IPS-20b (cell line): ENCODE data around the gene RPN2.

Experiments
- H3K27ac ChIP-seq: one replicate; pipeline ENCODE4 v1.5.1; 2013; ENCODE audit warnings: low read length
- H3K27me3 ChIP-seq: 2 replicates; pipeline ENCODE4 v1.6.1; 2013; ENCODE audit warnings: mild to moderate bottlenecking, low read length, inconsistent platforms; ENCODE audit not compliant: insufficient read depth
- H3K36me3 ChIP-seq: 2 replicates; pipeline ENCODE4 v1.6.1; 2013; ENCODE audit warnings: low read depth, mild to moderate bottlenecking, inconsistent platforms, low read length, moderate library complexity; ENCODE audit not compliant: insufficient read depth
- H3K4me1 ChIP-seq: 2 replicates; pipeline ENCODE4 v1.6.1; 2013; ENCODE audit warnings: mild to moderate bottlenecking, control low read depth, inconsistent platforms, low read length, moderate library complexity; ENCODE audit not compliant: insufficient read depth
- H3K4me3 ChIP-seq: 2 replicates; pipeline ENCODE4 v1.5.1; 2013; ENCODE audit warnings: mild to moderate bottlenecking, low read length, inconsistent platforms
- H3K9ac ChIP-seq: 2 replicates; pipeline ENCODE4 v1.6.1; 2013; ENCODE audit warnings: low read depth, mild to moderate bottlenecking, inconsistent platforms, low read length, moderate library complexity
- H3K9me3 ChIP-seq: 2 replicates; pipeline ENCODE4 v1.6.1; 2013; ENCODE audit warnings: mild to moderate bottlenecking, low read depth, low read length, inconsistent platforms; ENCODE audit not compliant: insufficient read depth

RPN2 gene

GRCh38 chr20:37202267-37202943 is 23.3 kb downstream of the RPN2 start:
- Histone ChIP-seq H3K27ac (no peak overlapping the region), H3K27me3 (no peaks in the 10 kb centered on the region), H3K9ac (no peak overlapping the region), H3K36me3 (peaks cover 98% of the 10 kb centered on the region), H3K4me3 (no peak overlapping the region), H3K9me3 (no peaks in the 10 kb centered on the region), H3K4me1 (no peaks in the 10 kb centered on the region)

GRCh38 chr20:37204056-37204455 is 24.9 kb downstream of the RPN2 start:
- peaks cover 98% of the 10 kb centered on the region for H3K36me3 ChIP-seq
- H3K4me1 ChIP-seq: no peaks in the 10 kb centered on the region
- no peak overlapping the region for H3K4me3 ChIP-seq
- H3K9ac ChIP-seq: no peak overlapping the region
- H3K27me3 ChIP-seq: no peaks in the 10 kb centered on the region
- no peaks in the 10 kb centered on the region for H3K9me3 ChIP-seq
- H3K27ac ChIP-seq: no peak overlapping the region

GRCh38 chr20:37205130-37205529 is 26.0 kb downstream of the RPN2 start:
- Histone ChIP-seq H3K4me3 (no peak overlapping the region), H3K4me1 (no peaks in the 10 kb centered on the region), H3K27ac (no peak overlapping the region), H3K9me3 (no peaks in the 10 kb centered on the region), H3K27me3 (no peaks in the 10 kb centered on the region), H3K9ac (no peak overlapping the region), H3K36me3 (peaks cover 98% of the 10 kb centered on the region)

GRCh38 chr20:37205794-37206193 is 26.7 kb downstream of the RPN2 start:
- Histone ChIP-seq H3K27me3 (no peaks in the 10 kb centered on the region), H3K36me3 (peaks cover 98% of the 10 kb centered on the region), H3K9me3 (no peaks in the 10 kb centered on the region), H3K4me3 (no peak overlapping the region), H3K4me1 (no peaks in the 10 kb centered on the region), H3K27ac (no peak overlapping the region), H3K9ac (no peak overlapping the region)

GRCh38 chr20:37207171-37207570 is 28.0 kb downstream of the RPN2 start:
- H3K9ac ChIP-seq: no peak overlapping the region
- H3K27ac ChIP-seq: no peak overlapping the region
- H3K4me3 ChIP-seq: no peak overlapping the region
- H3K36me3 ChIP-seq: peaks cover 91% of the 10 kb centered on the region
- H3K9me3 ChIP-seq: no peaks in the 10 kb centered on the region
- H3K27me3 ChIP-seq: no peaks in the 10 kb centered on the region
- H3K4me1 ChIP-seq: no peaks in the 10 kb centered on the region

- no peak overlapping the region for H3K4me3 ChIP-seq
- no peak overlapping the region for H3K9ac ChIP-seq
- peaks cover 92% of the 10 kb centered on the region for H3K36me3 ChIP-seq
- H3K27ac ChIP-seq: no peak overlapping the region
- no peaks in the 10 kb centered on the region for H3K4me1 ChIP-seq
- H3K9me3 ChIP-seq: no peaks in the 10 kb centered on the region
- H3K27me3 ChIP-seq: no peaks in the 10 kb centered on the region
Observed at GRCh38 chr20:37209193-37209592, 30.1 kb downstream of the RPN2 start.

GRCh38 chr20:37209661-37210314 is 30.7 kb downstream of the RPN2 start:
- H3K27ac ChIP-seq: no peak overlapping the region

DNA sequence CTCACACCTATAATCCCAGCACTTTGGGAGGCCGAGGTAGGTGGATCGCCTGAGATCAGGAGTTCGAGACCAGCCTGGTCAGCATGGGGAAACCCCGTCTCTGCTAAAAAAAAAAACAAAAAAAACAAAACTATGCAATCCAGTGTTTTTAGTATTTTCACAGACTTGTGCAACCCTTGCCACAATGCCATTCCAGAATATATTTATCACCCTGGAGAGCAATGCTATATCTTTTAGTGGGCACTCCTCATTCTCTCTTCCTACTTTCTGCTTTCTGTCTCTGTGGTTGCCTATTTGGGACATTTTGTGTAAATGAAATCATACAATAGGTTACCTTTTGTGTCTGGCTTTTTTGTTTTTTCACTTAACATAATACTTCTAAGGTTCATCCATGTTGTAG is 39.3 kb downstream of the RPN2 start:
- H3K4me3 ChIP-seq: no peak overlapping the region
- H3K9me3 ChIP-seq: no peaks in the 10 kb centered on the region
- H3K4me1 ChIP-seq: peaks cover 9% of the 10 kb centered on the region; the same call in 1 of the 2 replicates
- no peaks in the 10 kb centered on the region for H3K27me3 ChIP-seq
- no peak overlapping the region for H3K27ac ChIP-seq
- peaks cover 92% of the 10 kb centered on the region for H3K36me3 ChIP-seq
- no peak overlapping the region for H3K9ac ChIP-seq

More at GRCh38 chr20:37209661-37210314, 30.7 kb downstream of the RPN2 start:
- Histone ChIP-seq H3K27me3 (no peaks in the 10 kb centered on the region), H3K4me3 (no peak overlapping the region), H3K36me3 (peaks cover 92% of the 10 kb centered on the region), H3K9ac (no peak overlapping the region), H3K4me1 (no peaks in the 10 kb centered on the region), H3K9me3 (no peaks in the 10 kb centered on the region)

GRCh38 chr20:37218976-37219375 is 39.8 kb downstream of the RPN2 start:
- Histone ChIP-seq H3K4me1 (peaks cover 9% of the 10 kb centered on the region; the same call in 1 of the 2 replicates), H3K4me3 (no peak overlapping the region), H3K27me3 (no peaks in the 10 kb centered on the region), H3K36me3 (peaks cover 92% of the 10 kb centered on the region), H3K9me3 (no peaks in the 10 kb centered on the region), H3K27ac (no peak overlapping the region), H3K9ac (no peak overlapping the region)

GRCh38 chr20:37219751-37220668 is 40.9 kb downstream of the RPN2 start:
- Histone ChIP-seq H3K36me3 (peaks cover 92% of the 10 kb centered on the region), H3K9ac (peak overlapping the region; percentile 16; the same call in 1 of the 2 replicates), H3K27ac (no peak overlapping the region), H3K4me1 (peaks cover 9% of the 10 kb centered on the region; the same call in 1 of the 2 replicates), H3K9me3 (no peaks in the 10 kb centered on the region), H3K4me3 (no peak overlapping the region), H3K27me3 (no peaks in the 10 kb centered on the region)

DNA sequence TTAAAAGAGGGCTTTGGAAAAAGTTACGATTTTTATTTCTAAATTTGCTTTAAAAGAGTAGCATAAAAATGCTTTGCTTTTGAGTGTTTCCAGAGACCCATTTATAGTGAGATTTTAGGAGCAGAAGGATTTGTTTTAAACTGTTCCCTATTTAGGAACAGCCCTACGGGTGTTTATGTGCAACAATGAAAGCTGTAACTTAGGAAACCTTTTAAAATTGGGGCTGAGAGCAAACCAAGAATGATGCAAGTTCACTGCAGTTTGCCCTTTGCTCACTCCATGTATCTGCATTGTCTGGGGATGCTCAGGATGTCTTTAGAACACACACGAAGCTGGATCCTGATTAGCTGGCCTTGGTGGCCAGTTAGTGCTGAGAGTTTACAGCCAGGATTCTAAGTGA is 41.6 kb downstream of the RPN2 start:
- H3K9ac ChIP-seq: peak overlapping the region; percentile 16; the same call in 1 of the 2 replicates
- no peak overlapping the region for H3K27ac ChIP-seq
- peaks cover 9% of the 10 kb centered on the region; the same call in 1 of the 2 replicates for H3K4me1 ChIP-seq
- no peaks in the 10 kb centered on the region for H3K9me3 ChIP-seq
- H3K4me3 ChIP-seq: no peak overlapping the region
- H3K36me3 ChIP-seq: peaks cover 92% of the 10 kb centered on the region
- no peaks in the 10 kb centered on the region for H3K27me3 ChIP-seq
